Measurements from ENCODE around the gene FREM2. TPM values are rescaled to one million over a fixed set of nuclear protein-coding genes. Genes with fewer than 3 reads are reported as not detected.

Gene FREM2
- total RNA-seq, 1 experiment from 2014 or later, result 42.6 TPM

DNA sequence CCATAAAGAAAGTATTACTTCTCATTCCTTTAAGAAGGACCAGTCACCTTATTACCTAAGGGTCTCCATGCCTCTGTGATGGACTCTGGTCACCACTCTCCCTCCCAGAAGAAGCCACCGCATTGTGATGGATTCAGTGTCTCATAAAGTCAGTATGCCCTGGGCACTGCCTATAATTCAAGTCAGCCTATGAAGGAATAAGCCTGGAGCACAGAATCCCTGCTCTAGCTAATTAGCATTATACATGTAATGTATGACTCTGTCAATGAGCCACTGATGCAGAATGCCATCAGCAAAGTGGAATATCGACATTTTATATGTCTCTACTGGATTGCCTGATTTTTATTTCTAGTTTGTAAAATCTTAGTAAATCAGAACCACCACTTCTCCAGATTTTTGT is 14.9 kb upstream of the FREM2 start:
- intact Hi-C loops (cut with micrococcal nuclease; ENCODE audit: unreplicated experiment), result loop anchor here (2.0 kb wide), 1 partner anchor 201 kb away; no protein-coding TSS in a partner anchor
- DNase-seq, result no peak
- Mint-ChIP-seq H3K36me3 (ENCODE audit: insufficient read depth, unreplicated experiment) (no peaks in the 10 kb centered on the region), H3K27ac (ENCODE audit: unreplicated experiment) (no peak overlapping the region), H3K27me3 (ENCODE audit: insufficient read depth, unreplicated experiment) (no peaks in the 10 kb centered on the region), H3K4me1 (ENCODE audit: low read depth, unreplicated experiment) (peaks cover 3% of the 10 kb centered on the region), H3K4me3 (ENCODE audit: unreplicated experiment) (no peak overlapping the region), H3K9me3 (ENCODE audit: unreplicated experiment) (no peaks in the 10 kb centered on the region)
- TF ChIP-seq, protein P1, sequence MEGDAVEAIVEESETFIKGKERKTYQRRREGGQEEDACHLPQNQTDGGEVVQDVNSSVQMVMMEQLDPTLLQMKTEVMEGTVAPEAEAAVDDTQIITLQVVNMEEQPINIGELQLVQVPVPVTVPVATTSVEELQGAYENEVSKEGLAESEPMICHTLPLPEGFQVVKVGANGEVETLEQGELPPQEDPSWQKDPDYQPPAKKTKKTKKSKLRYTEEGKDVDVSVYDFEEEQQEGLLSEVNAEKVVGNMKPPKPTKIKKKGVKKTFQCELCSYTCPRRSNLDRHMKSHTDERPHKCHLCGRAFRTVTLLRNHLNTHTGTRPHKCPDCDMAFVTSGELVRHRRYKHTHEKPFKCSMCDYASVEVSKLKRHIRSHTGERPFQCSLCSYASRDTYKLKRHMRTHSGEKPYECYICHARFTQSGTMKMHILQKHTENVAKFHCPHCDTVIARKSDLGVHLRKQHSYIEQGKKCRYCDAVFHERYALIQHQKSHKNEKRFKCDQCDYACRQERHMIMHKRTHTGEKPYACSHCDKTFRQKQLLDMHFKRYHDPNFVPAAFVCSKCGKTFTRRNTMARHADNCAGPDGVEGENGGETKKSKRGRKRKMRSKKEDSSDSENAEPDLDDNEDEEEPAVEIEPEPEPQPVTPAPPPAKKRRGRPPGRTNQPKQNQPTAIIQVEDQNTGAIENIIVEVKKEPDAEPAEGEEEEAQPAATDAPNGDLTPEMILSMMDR (IDR thresholded peaks at IDR 0.05; ENCODE audit: insufficient read depth in 1 of 2, low read depth in 1 of 2, low read length in 1 of 2, severe bottlenecking in 1 of 2, unreplicated experiment in 1 of 2), result no peak
- peaks cover 9% of the 10 kb centered on the region for H3K4me1 ChIP-seq
- ChIA-PET CTCF (no interaction called here), POLR2A (no interaction called here)
- H3K27me3 ChIP-seq (replicated peaks; ENCODE audit: control insufficient read depth, insufficient read depth, low read length), result no peaks in the 10 kb centered on the region
- H3K9me3 ChIP-seq, result no peaks in the 10 kb centered on the region
- no peaks in the 10 kb centered on the region for H3K36me3 ChIP-seq (ENCODE audit: control insufficient read depth, insufficient read depth, low read length)
- no TSS peak for BruUV-seq (replicated peaks)
- no peak overlapping the region for H3K4me3 ChIP-seq (ENCODE audit: low read depth, low read length)

DNA sequence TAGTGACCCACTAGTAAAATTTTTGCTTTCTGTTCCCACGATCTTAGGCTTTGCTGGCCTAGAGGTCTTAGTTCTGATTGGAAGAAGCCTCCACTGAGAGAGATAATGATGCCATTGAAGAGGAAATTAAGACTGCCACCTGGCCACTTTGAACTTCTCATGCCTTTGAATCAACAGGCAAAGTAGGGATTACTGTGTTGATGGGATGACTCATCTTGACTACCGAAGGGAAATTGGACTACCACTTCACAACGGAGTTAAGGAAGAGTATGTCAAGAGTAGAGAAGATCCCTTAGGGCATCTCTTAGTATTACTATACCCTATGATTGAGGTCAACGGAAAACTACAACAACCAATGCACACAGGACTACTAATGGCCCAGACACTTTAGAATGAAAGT is 12.7 kb upstream of the FREM2 start:
- DNase-seq, result no peak
- TF ChIP-seq, protein P1 (IDR thresholded peaks at IDR 0.05; ENCODE audit: insufficient read depth in 1 of 2, low read depth in 1 of 2, low read length in 1 of 2, severe bottlenecking in 1 of 2, unreplicated experiment in 1 of 2), result no peak
- intact Hi-C loops (cut with micrococcal nuclease; ENCODE audit: unreplicated experiment), result no loop called here
- no peak overlapping the region for H3K27ac Mint-ChIP-seq (ENCODE audit: unreplicated experiment)
- H3K9me3 ChIP-seq, result no peaks in the 10 kb centered on the region
- H3K9me3 Mint-ChIP-seq (ENCODE audit: unreplicated experiment), result no peaks in the 10 kb centered on the region
- no peak overlapping the region for H3K4me3 ChIP-seq (ENCODE audit: low read depth, low read length)
- no peak overlapping the region for H3K4me3 Mint-ChIP-seq (ENCODE audit: unreplicated experiment)
- POLR2A ChIA-PET, result no interaction called here
- H3K36me3 Mint-ChIP-seq (ENCODE audit: insufficient read depth, unreplicated experiment), result no peaks in the 10 kb centered on the region
- H3K4me1 ChIP-seq, result peaks cover 6% of the 10 kb centered on the region
- no peaks in the 10 kb centered on the region for H3K4me1 Mint-ChIP-seq (ENCODE audit: low read depth, unreplicated experiment)
- H3K27me3 Mint-ChIP-seq (ENCODE audit: insufficient read depth, unreplicated experiment), result no peaks in the 10 kb centered on the region
- no peaks in the 10 kb centered on the region for H3K27me3 ChIP-seq (replicated peaks; ENCODE audit: control insufficient read depth, insufficient read depth, low read length)
- H3K36me3 ChIP-seq (ENCODE audit: control insufficient read depth, insufficient read depth, low read length), result no peaks in the 10 kb centered on the region
- BruUV-seq (replicated peaks), result no TSS peak
- CTCF ChIA-PET, result no interaction called here

DNA sequence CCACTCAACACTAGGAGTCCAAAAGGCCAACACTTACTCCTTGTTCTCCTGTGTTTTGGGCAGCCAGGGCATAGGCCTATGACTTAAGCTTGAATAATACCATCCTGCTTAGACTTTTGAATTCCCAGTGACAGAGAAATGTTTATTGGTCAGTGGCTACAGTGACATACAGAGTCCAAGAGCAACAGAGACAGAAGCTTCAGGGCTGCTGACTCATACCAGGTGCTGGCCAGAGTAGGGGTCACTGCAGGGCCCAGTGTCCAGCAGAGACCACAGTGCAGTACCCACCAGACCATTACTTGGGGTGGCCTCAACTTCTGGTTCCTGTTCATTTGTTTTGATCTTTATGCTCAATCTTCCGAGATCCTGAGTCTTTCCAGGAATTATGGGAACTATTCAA is 6.0 kb upstream of the FREM2 start:
- peaks cover 6% of the 10 kb centered on the region for H3K4me1 Mint-ChIP-seq (ENCODE audit: low read depth, unreplicated experiment)
- CTCF ChIA-PET, result no interaction called here
- DNase-seq, result no peak
- Histone ChIP-seq H3K4me3 (ENCODE audit: low read depth, low read length) (no peak overlapping the region), H3K9me3 (no peaks in the 10 kb centered on the region), H3K4me1 (peaks cover 25% of the 10 kb centered on the region), H3K27me3 (replicated peaks; ENCODE audit: control insufficient read depth, insufficient read depth, low read length) (no peaks in the 10 kb centered on the region), H3K36me3 (ENCODE audit: control insufficient read depth, insufficient read depth, low read length) (no peaks in the 10 kb centered on the region)
- no peaks in the 10 kb centered on the region for H3K9me3 Mint-ChIP-seq (ENCODE audit: unreplicated experiment)
- H3K27ac Mint-ChIP-seq (ENCODE audit: unreplicated experiment), result no peak overlapping the region
- TF ChIP-seq, protein P1 (IDR thresholded peaks at IDR 0.05; ENCODE audit: insufficient read depth in 1 of 2, low read depth in 1 of 2, low read length in 1 of 2, severe bottlenecking in 1 of 2, unreplicated experiment in 1 of 2), result no peak
- BruUV-seq (replicated peaks), result no TSS peak
- POLR2A ChIA-PET, result interaction anchor here (0.6 kb wide), 1 partner anchor 16 kb away, joined by 3 read pairs; no protein-coding TSS in a partner anchor
- no peaks in the 10 kb centered on the region for H3K36me3 Mint-ChIP-seq (ENCODE audit: insufficient read depth, unreplicated experiment)
- no peaks in the 10 kb centered on the region for H3K27me3 Mint-ChIP-seq (ENCODE audit: insufficient read depth, unreplicated experiment)
- H3K4me3 Mint-ChIP-seq (ENCODE audit: unreplicated experiment), result no peak overlapping the region
- intact Hi-C loops (cut with micrococcal nuclease; ENCODE audit: unreplicated experiment), result no loop called here

All from Caco-2 (cell line).